ENCODE results near the gene SPSB1.

- TF ChIP-seq FOS (IDR thresholded peaks at IDR 0.05; ENCODE audit: low read depth, low read length) (no peak), POLR2A (IDR thresholded peaks at IDR 0.05; ENCODE audit: low read depth, low read length) (no peak), CEBPB (IDR thresholded peaks at IDR 0.05; ENCODE audit: low read depth, low read length) (no peak), RCOR1 (IDR thresholded peaks at IDR 0.05; ENCODE audit: insufficient replicate concordance, low read length) (no peak), ELK1 (IDR thresholded peaks at IDR 0.05; ENCODE audit: borderline replicate concordance, low read depth, low read length) (no peak), CTCF (conservative IDR thresholded peaks at IDR 0.05; ENCODE audit: low read depth, low read length) (no peak), RAD21 (IDR thresholded peaks at IDR 0.05; ENCODE audit: low read length) (no peak), SMC3 (IDR thresholded peaks at IDR 0.05; ENCODE audit: low read depth, low read length) (no peak)
Measured at GRCh38 chr1:9345471-9345870, 52.8 kb downstream of the SPSB1 start.

All from IMR-90 (cell line).